ENCODE data around the gene SLC25A12.

Gene SLC25A12

GRCh38 chr2:171832489-171832888, 61.6 kb downstream of the SLC25A12 start:
- no peak overlapping the region for H2AFZ ChIP-seq (ENCODE audit: low read length)
- H3K79me2 ChIP-seq (ENCODE audit: low read length) = no peaks in the 10 kb centered on the region
- TF ChIP-seq EZH2phosphoT487 (IDR thresholded peaks at IDR 0.05; ENCODE audit: low read length) = no peak
- TF ChIP-seq CTCF (IDR thresholded peaks at IDR 0.05; ENCODE audit: low read length) = no peak
- no peak for TF ChIP-seq EZH2 (optimal IDR thresholded peaks at IDR 0.05; ENCODE audit: low read depth, low read length)
- no peak overlapping the region for H3K9ac ChIP-seq (ENCODE audit: low read length)
- no peak overlapping the region for H3K4me3 ChIP-seq (ENCODE audit: low read length)
- H3K27ac ChIP-seq (ENCODE audit: low read length) = no peak overlapping the region
- DNase-seq = no peak
- no peaks in the 10 kb centered on the region for H3K9me3 ChIP-seq (replicated peaks; ENCODE audit: insufficient read depth, low read length)
- H3K4me2 ChIP-seq (ENCODE audit: low read depth, low read length) = no peak overlapping the region
- no peaks in the 10 kb centered on the region for H4K20me1 ChIP-seq (ENCODE audit: insufficient read depth, low read length)
- H3K4me1 ChIP-seq (ENCODE audit: low read length) = no peaks in the 10 kb centered on the region
- no peaks in the 10 kb centered on the region for H3F3A ChIP-seq (ENCODE audit: insufficient read depth, low read length)
- H3K36me3 ChIP-seq (replicated peaks; ENCODE audit: insufficient read depth, low read length) = peaks cover 24% of the 10 kb centered on the region; the same call in 1 of the 2 replicates
- H3K27me3 ChIP-seq (replicated peaks; ENCODE audit: insufficient read depth, low read length) = no peaks in the 10 kb centered on the region
- H3K9me2 ChIP-seq (replicated peaks; ENCODE audit: insufficient read depth, low read length) = no peaks in the 10 kb centered on the region

- H3F3A ChIP-seq (ENCODE audit: insufficient read depth, low read length) = no peaks in the 10 kb centered on the region
- no peaks in the 10 kb centered on the region for H3K27me3 ChIP-seq (replicated peaks; ENCODE audit: insufficient read depth, low read length)
- DNase-seq = no peak
- no peak overlapping the region for H3K4me2 ChIP-seq (ENCODE audit: low read depth, low read length)
- no peak overlapping the region for H3K9ac ChIP-seq (ENCODE audit: low read length)
- H3K4me1 ChIP-seq (ENCODE audit: low read length) = no peaks in the 10 kb centered on the region
- no peak overlapping the region for H2AFZ ChIP-seq (ENCODE audit: low read length)
- no peaks in the 10 kb centered on the region for H3K79me2 ChIP-seq (ENCODE audit: low read length)
- H3K4me3 ChIP-seq (ENCODE audit: low read length) = no peak overlapping the region
- no peaks in the 10 kb centered on the region for H3K9me3 ChIP-seq (replicated peaks; ENCODE audit: insufficient read depth, low read length)
- no peaks in the 10 kb centered on the region for H4K20me1 ChIP-seq (ENCODE audit: insufficient read depth, low read length)
- H3K27ac ChIP-seq (ENCODE audit: low read length) = no peak overlapping the region
- peaks cover 24% of the 10 kb centered on the region; the same call in 1 of the 2 replicates for H3K36me3 ChIP-seq (replicated peaks; ENCODE audit: insufficient read depth, low read length)
- no peaks in the 10 kb centered on the region for H3K9me2 ChIP-seq (replicated peaks; ENCODE audit: insufficient read depth, low read length)
- TF ChIP-seq CTCF (IDR thresholded peaks at IDR 0.05; ENCODE audit: low read length) (no peak), EZH2phosphoT487 (IDR thresholded peaks at IDR 0.05; ENCODE audit: low read length) (no peak), EZH2 (optimal IDR thresholded peaks at IDR 0.05; ENCODE audit: low read depth, low read length) (no peak)
Observed at GRCh38 chr2:171830039-171830438, 64.0 kb downstream of the SLC25A12 start.

- Histone ChIP-seq H3K27me3 (replicated peaks; ENCODE audit: insufficient read depth, low read length) (no peaks in the 10 kb centered on the region), H3K9me3 (replicated peaks; ENCODE audit: insufficient read depth, low read length) (no peaks in the 10 kb centered on the region)
- no peak for DNase-seq
Observed at GRCh38 chr2:171824086-171824485, 70.0 kb downstream of the SLC25A12 start.

GRCh38 chr2:171822525-171823322, 71.3 kb downstream of the SLC25A12 start:
- Histone ChIP-seq H3F3A (ENCODE audit: insufficient read depth, low read length) (no peaks in the 10 kb centered on the region), H3K4me1 (ENCODE audit: low read length) (no peaks in the 10 kb centered on the region), H3K27ac (ENCODE audit: low read length) (no peak overlapping the region), H3K9me2 (replicated peaks; ENCODE audit: insufficient read depth, low read length) (no peaks in the 10 kb centered on the region), H4K20me1 (ENCODE audit: insufficient read depth, low read length) (no peaks in the 10 kb centered on the region), H3K27me3 (replicated peaks; ENCODE audit: insufficient read depth, low read length) (no peaks in the 10 kb centered on the region), H3K79me2 (ENCODE audit: low read length) (no peaks in the 10 kb centered on the region), H2AFZ (ENCODE audit: low read length) (no peak overlapping the region), H3K4me3 (ENCODE audit: low read length) (no peak overlapping the region), H3K36me3 (replicated peaks; ENCODE audit: insufficient read depth, low read length) (no peaks in the 10 kb centered on the region), H3K9ac (ENCODE audit: low read length) (no peak overlapping the region), H3K4me2 (ENCODE audit: low read depth, low read length) (no peak overlapping the region), H3K9me3 (replicated peaks; ENCODE audit: insufficient read depth, low read length) (no peaks in the 10 kb centered on the region)
- no peak for DNase-seq
- no peak for TF ChIP-seq CTCF (IDR thresholded peaks at IDR 0.05; ENCODE audit: low read length)
- no peak for TF ChIP-seq EZH2phosphoT487 (IDR thresholded peaks at IDR 0.05; ENCODE audit: low read length)
- no peak for TF ChIP-seq EZH2 (optimal IDR thresholded peaks at IDR 0.05; ENCODE audit: low read depth, low read length)

More at GRCh38 chr2:171824086-171824485, 70.0 kb downstream of the SLC25A12 start:
- H3K36me3 ChIP-seq (replicated peaks; ENCODE audit: insufficient read depth, low read length) = no peaks in the 10 kb centered on the region
- H3K9me2 ChIP-seq (replicated peaks; ENCODE audit: insufficient read depth, low read length) = no peaks in the 10 kb centered on the region
- no peaks in the 10 kb centered on the region for H3K79me2 ChIP-seq (ENCODE audit: low read length)
- H3K4me3 ChIP-seq (ENCODE audit: low read length) = no peak overlapping the region
- no peak overlapping the region for H3K9ac ChIP-seq (ENCODE audit: low read length)
- H3K4me1 ChIP-seq (ENCODE audit: low read length) = no peaks in the 10 kb centered on the region
- no peak overlapping the region for H3K27ac ChIP-seq (ENCODE audit: low read length)
- no peak for TF ChIP-seq EZH2phosphoT487 (IDR thresholded peaks at IDR 0.05; ENCODE audit: low read length)
- H3K4me2 ChIP-seq (ENCODE audit: low read depth, low read length) = no peak overlapping the region
- H2AFZ ChIP-seq (ENCODE audit: low read length) = no peak overlapping the region
- H3F3A ChIP-seq (ENCODE audit: insufficient read depth, low read length) = no peaks in the 10 kb centered on the region
- H4K20me1 ChIP-seq (ENCODE audit: insufficient read depth, low read length) = no peaks in the 10 kb centered on the region
